GM23248 (cell line): ENCODE measurements around the gene RNF149. TPM values are rescaled to one million over a fixed set of nuclear protein-coding genes. Genes with fewer than 3 reads are reported as not detected.
"Not testable (repeated sequence)": the region's sequence is repeated elsewhere in the genome, so short reads cannot be mapped to it uniquely, and the experiment has no call there.

Experiments used
- DNase-seq: peaks from one replicate; pipeline ENCODE4 v3.0.0-alpha.2; 2015
- H2AFZ ChIP-seq: fragments of 200-600 bp; sonication (generic); 2 replicates; pipeline ENCODE4 v1.6.1; 2016; ENCODE audit warnings: antibody characterized with exemption
- H3F3A ChIP-seq: fragments of 200-600 bp; sonication (generic); 2 replicates; pipeline ENCODE4 v1.6.1; 2016; ENCODE audit warnings: mild to moderate bottlenecking, antibody characterized with exemption, mixed run types; ENCODE audit not compliant: insufficient read depth
- H3K27ac ChIP-seq: fragments of 200-600 bp; sonication (generic); 2 replicates; pipeline ENCODE4 v1.5.1; 2016; ENCODE audit warnings: mild to moderate bottlenecking
- H3K27me3 ChIP-seq: fragments of 200-600 bp; sonication (generic); replicated peaks from 2 replicates; pipeline ENCODE4 v1.6.1; 2016; ENCODE audit warnings: mild to moderate bottlenecking; ENCODE audit not compliant: insufficient read depth
- H3K36me3 ChIP-seq: fragments of 200-600 bp; sonication (generic); 2 replicates; pipeline ENCODE4 v1.6.1; 2016; ENCODE audit warnings: low read depth, mild to moderate bottlenecking
- H3K4me1 ChIP-seq: fragments of 200-600 bp; sonication (generic); 2 replicates; pipeline ENCODE4 v1.6.1; 2016; ENCODE audit warnings: mild to moderate bottlenecking; ENCODE audit not compliant: insufficient read depth
- H3K4me2 ChIP-seq: fragments of 200-600 bp; sonication (generic); one replicate; pipeline ENCODE4 v1.6.1; 2016; ENCODE audit warnings: mild to moderate bottlenecking; ENCODE audit not compliant: unreplicated experiment
- H3K4me3 ChIP-seq: fragments of 200-600 bp; sonication (generic); 2 replicates; pipeline ENCODE4 v1.5.1; 2016; ENCODE audit warnings: mild to moderate bottlenecking
- H3K79me2 ChIP-seq: fragments of 200-600 bp; sonication (generic); 2 replicates; pipeline ENCODE4 v1.6.1; 2016; ENCODE audit warnings: mild to moderate bottlenecking; ENCODE audit not compliant: insufficient read depth
- H3K9ac ChIP-seq: fragments of 200-600 bp; sonication (generic); 2 replicates; pipeline ENCODE4 v1.6.1; 2016; ENCODE audit warnings: mild to moderate bottlenecking
- H3K9me2 ChIP-seq: fragments of 200-600 bp; sonication (generic); 2 replicates; pipeline ENCODE4 v1.6.1; 2016; ENCODE audit warnings: mixed run types, mild to moderate bottlenecking, moderate library complexity; ENCODE audit not compliant: insufficient read depth
- H3K9me3 ChIP-seq: fragments of 200-600 bp; sonication (generic); one replicate; pipeline ENCODE4 v1.6.1; 2017; ENCODE audit warnings: low read depth
- H4K20me1 ChIP-seq: fragments of 200-600 bp; sonication (generic); 2 replicates; pipeline ENCODE4 v1.6.0; 2016; ENCODE audit not compliant: insufficient read depth
- EZH2 ChIP-seq: fragments of 200-600 bp; sonication (generic); IDR thresholded peaks from 2 replicates; pipeline ENCODE4 v1.6.1; 2018; ENCODE audit warnings: antibody characterized with exemption, mild to moderate bottlenecking; ENCODE audit not compliant: insufficient read depth, poor library complexity, severe bottlenecking
- EZH2phosphoT487 ChIP-seq: fragments of 200-600 bp; sonication (generic); IDR thresholded peaks from 2 replicates; pipeline ENCODE4 v1.6.1; 2018; ENCODE audit warnings: antibody characterized with exemption, moderate library complexity, mild to moderate bottlenecking, low read depth; ENCODE audit not compliant: insufficient read depth
- WGBS, 2 experiments: methylation state at CpG; one replicate each; pipeline ENCODE4 v1.1.6; 2015 to 2017; ENCODE audit warnings: low lambda C conversion rate in 2 of 2, low coverage in 1 of 2; ENCODE audit errors: missing lambda C conversion rate in 2 of 2; 5-methylcytosine and 5-hydroxymethylcytosine counted together
- in situ Hi-C: fragments of 300-500 bp; cut with MboI; formaldehyde crosslinking; loops from 2 replicates; pipeline ENCODE4 v1.15.0; 2020
- polyA plus RNA-seq: library from polyadenylated mRNA; unstranded; fragments of >200 nt; fragmentation: Nextera tagmentation; extraction: Ambion mirVana; gene quantifications from 2 replicates; pipeline ENCODE4 v1.2.1, GENCODE V29; 2016
- total RNA-seq: library from RNA; depleted of rRNA; stranded (reverse); fragments of >200 nt; shearing (Covaris generic); gene quantifications from 2 replicates; pipeline ENCODE4 v1.2.3, GENCODE V29; 2014

Gene RNF149
- total and polyA plus RNA-seq, 2 experiments from 2014 or later: 51.9 to 58.1 TPM

- TF ChIP-seq EZH2: no peak
- TF ChIP-seq EZH2phosphoT487: no peak
- Histone ChIP-seq H3K4me2 (no peak overlapping the region), H3K79me2 (no peaks in the 10 kb centered on the region), H3F3A (no peaks in the 10 kb centered on the region), H3K27ac (no peak overlapping the region), H3K9ac (no peak overlapping the region), H4K20me1 (no peaks in the 10 kb centered on the region), H3K36me3 (no peaks in the 10 kb centered on the region), H3K4me1 (no peaks in the 10 kb centered on the region), H3K9me2 (no peaks in the 10 kb centered on the region), H3K4me3 (no peak overlapping the region), H3K9me3 (no peaks in the 10 kb centered on the region), H3K27me3 (no peaks in the 10 kb centered on the region), H2AFZ (peak overlapping the region; percentile 69; the same call in 1 of the 2 replicates)
- WGBS, 2 experiments: 56 to 58% methylated on average over 5 of the region's 5 CpGs
- no peak for DNase-seq
- in situ Hi-C loops: no loop called here
Measured at GRCh38 chr2:101241158-101241557, 67.3 kb downstream of the RNF149 start.

- H3K36me3 ChIP-seq, H3K9ac ChIP-seq, H3K79me2 ChIP-seq, H3K27me3 ChIP-seq, H3K4me2 ChIP-seq, H3F3A ChIP-seq, H3K9me3 ChIP-seq, H3K9me2 ChIP-seq, in situ Hi-C loops, H3K4me1 ChIP-seq, H3K4me3 ChIP-seq, H4K20me1 ChIP-seq, H3K27ac ChIP-seq: not testable (repeated sequence)
- 29 to 32% methylated on average over 2 of the region's 2 CpGs for whole genome bisulfite sequencing, 2 experiments
- peak overlapping the region; percentile 69; the same call in 1 of the 2 replicates for H2AFZ ChIP-seq
- peak; percentile 41 for DNase-seq
Measured at GRCh38 chr2:101240694-101241093, 67.8 kb downstream of the RNF149 start.

- H3K4me2 ChIP-seq, H3K9me2 ChIP-seq, H3K4me1 ChIP-seq, H3K27me3 ChIP-seq, H3K36me3 ChIP-seq, H2AFZ ChIP-seq, H3K9ac ChIP-seq, H3K79me2 ChIP-seq, H3K27ac ChIP-seq, DNase-seq, H4K20me1 ChIP-seq, H3K9me3 ChIP-seq, H3K4me3 ChIP-seq, H3F3A ChIP-seq, in situ Hi-C loops: not testable (repeated sequence)
- 62 to 69% methylated on average over 2 of the region's 2 CpGs for WGBS, 2 experiments
Measured at GRCh38 chr2:101239760-101240118, 68.8 kb downstream of the RNF149 start.

GRCh38 chr2:101238930-101239759 lies 69.4 kb downstream of the RNF149 start:
- H3K4me2 ChIP-seq: no peak overlapping the region
- no peaks in the 10 kb centered on the region for H3K4me1 ChIP-seq
- no peak overlapping the region for H3K4me3 ChIP-seq
- TF ChIP-seq EZH2: no peak
- TF ChIP-seq EZH2phosphoT487: no peak
- H3K9me2 ChIP-seq: no peaks in the 10 kb centered on the region
- H3K27me3 ChIP-seq: no peaks in the 10 kb centered on the region
- WGBS, 2 experiments: 89 to 93% methylated on average over 12 of the region's 12 CpGs
- in situ Hi-C loops: no loop called here
- H3K9me3 ChIP-seq: no peaks in the 10 kb centered on the region
- no peak overlapping the region for H3K27ac ChIP-seq
- H3K79me2 ChIP-seq: no peaks in the 10 kb centered on the region
- DNase-seq: no peak
- H3K9ac ChIP-seq: no peak overlapping the region
- H3F3A ChIP-seq: no peaks in the 10 kb centered on the region
- H2AFZ ChIP-seq: no peak overlapping the region
- no peaks in the 10 kb centered on the region for H3K36me3 ChIP-seq
- H4K20me1 ChIP-seq: no peaks in the 10 kb centered on the region

GRCh38 chr2:101237944-101238343 lies 70.6 kb downstream of the RNF149 start:
- H3K79me2 ChIP-seq, DNase-seq, H3F3A ChIP-seq, H3K4me1 ChIP-seq, H3K9me2 ChIP-seq, in situ Hi-C loops, H2AFZ ChIP-seq, H3K27ac ChIP-seq, H3K9ac ChIP-seq, H4K20me1 ChIP-seq, H3K4me3 ChIP-seq, H3K36me3 ChIP-seq, H3K9me3 ChIP-seq, H3K27me3 ChIP-seq, H3K4me2 ChIP-seq: not testable (repeated sequence)
- 52 to 64% methylated on average over 5 of the region's 5 CpGs for WGBS, 2 experiments

- H3K9ac ChIP-seq, H3K9me3 ChIP-seq, H3F3A ChIP-seq, H3K4me1 ChIP-seq, H3K36me3 ChIP-seq, H3K27me3 ChIP-seq, H3K4me3 ChIP-seq, H3K79me2 ChIP-seq, H2AFZ ChIP-seq, in situ Hi-C loops, H4K20me1 ChIP-seq, H3K27ac ChIP-seq, DNase-seq, H3K9me2 ChIP-seq, H3K4me2 ChIP-seq: not testable (repeated sequence)
- 22 to 56% methylated on average over 1 of the region's 1 CpG for WGBS, 2 experiments
Measured at GRCh38 chr2:101235956-101236355, 72.5 kb downstream of the RNF149 start.
